Osteoblast (primary cell): ENCODE data around the gene TECPR2. TPM values are rescaled to one million over a fixed set of nuclear protein-coding genes. Genes with fewer than 3 reads are reported as not detected.

ENCODE experiments used
- DNase-seq: peaks from one replicate; pipeline ENCODE4 v3.0.0; 2011; ENCODE audit warnings: low spot score, mixed read lengths; ENCODE audit not compliant: insufficient read length; ENCODE audit errors: missing footprints
- H2AFZ ChIP-seq: 2 replicates; pipeline ENCODE4 v1.6.0; 2011; ENCODE audit warnings: mild to moderate bottlenecking, low read length
- H3K27ac ChIP-seq: 2 replicates; pipeline ENCODE4 v1.5.1; 2011; ENCODE audit warnings: mild to moderate bottlenecking, low read depth, low read length, moderate library complexity
- H3K27me3 ChIP-seq: 2 replicates; pipeline ENCODE4 v1.6.0; 2012; ENCODE audit warnings: mild to moderate bottlenecking, control low read depth, inconsistent platforms, low read length, moderate library complexity; ENCODE audit not compliant: insufficient read depth
- H3K36me3 ChIP-seq: 2 replicates; pipeline ENCODE4 v1.5.1; 2011; ENCODE audit warnings: mild to moderate bottlenecking, low read length, control low read depth, moderate library complexity; ENCODE audit not compliant: insufficient read depth
- H3K4me1 ChIP-seq: 2 replicates; pipeline ENCODE4 v1.5.1; 2011; ENCODE audit warnings: mild to moderate bottlenecking, low read length, control low read depth, moderate library complexity; ENCODE audit not compliant: insufficient read depth
- H3K4me2 ChIP-seq: 2 replicates; pipeline ENCODE4 v1.6.0; 2011; ENCODE audit warnings: mild to moderate bottlenecking, low read length; ENCODE audit not compliant: insufficient read depth
- H3K4me3 ChIP-seq: fragments of 200-600 bp; sonication (generic); 3 replicates; pipeline ENCODE4 v1.5.1; 2012; ENCODE audit warnings: mild to moderate bottlenecking, low read length, inconsistent platforms; ENCODE audit not compliant: insufficient read depth
- H3K79me2 ChIP-seq: 2 replicates; pipeline ENCODE4 v1.6.0; 2012; ENCODE audit warnings: mild to moderate bottlenecking, low read length, control low read depth, inconsistent platforms; ENCODE audit not compliant: insufficient read depth
- H3K9me3 ChIP-seq: 2 replicates; pipeline ENCODE4 v1.5.1; 2011; ENCODE audit warnings: low read depth, low read length, control low read depth
- H4K20me1 ChIP-seq: 2 replicates; pipeline ENCODE4 v1.6.0; 2012; ENCODE audit warnings: mild to moderate bottlenecking, low read length, control low read depth; ENCODE audit not compliant: insufficient read depth
- CTCF ChIP-seq: IDR thresholded peaks from 2 replicates; pipeline ENCODE4 v1.5.1; 2011; ENCODE audit warnings: mild to moderate bottlenecking, low read depth, low read length, moderate library complexity; ENCODE audit errors: extremely low read depth
- total RNA-seq: library from RNA; depleted of rRNA; stranded (reverse); fragments of >200 nt; gene quantifications from 2 replicates; pipeline ENCODE4 v1.2.3, GENCODE V29; 2012

The TECPR2 gene
- total RNA-seq, 1 donor: 13.0 TPM

- DNase-seq: peak; percentile 82
- TF ChIP-seq CTCF: no peak
- Histone ChIP-seq H3K27ac (no peak overlapping the region), H3K79me2 (peaks cover 6% of the 10 kb centered on the region), H3K36me3 (peaks cover 7% of the 10 kb centered on the region), H3K4me1 (peaks cover 16% of the 10 kb centered on the region), H4K20me1 (no peaks in the 10 kb centered on the region), H2AFZ (no peak overlapping the region), H3K4me3 (no peak overlapping the region), H3K27me3 (no peaks in the 10 kb centered on the region), H3K9me3 (no peaks in the 10 kb centered on the region), H3K4me2 (no peak overlapping the region)
Observed at GRCh38 chr14:102504328-102504999, 141.7 kb downstream of the TECPR2 start.

GRCh38 chr14:102505000-102505619 is 142.4 kb downstream of the TECPR2 start:
- H4K20me1 ChIP-seq: no peaks in the 10 kb centered on the region
- TF ChIP-seq CTCF: no peak
- peaks cover 7% of the 10 kb centered on the region for H3K36me3 ChIP-seq
- no peak overlapping the region for H3K4me2 ChIP-seq
- DNase-seq: peak; percentile 91
- H2AFZ ChIP-seq: no peak overlapping the region
- peaks cover 6% of the 10 kb centered on the region for H3K79me2 ChIP-seq
- H3K27ac ChIP-seq: no peak overlapping the region
- H3K4me3 ChIP-seq: no peak overlapping the region
- no peaks in the 10 kb centered on the region for H3K27me3 ChIP-seq
- no peaks in the 10 kb centered on the region for H3K9me3 ChIP-seq
- H3K4me1 ChIP-seq: peaks cover 17% of the 10 kb centered on the region

DNA sequence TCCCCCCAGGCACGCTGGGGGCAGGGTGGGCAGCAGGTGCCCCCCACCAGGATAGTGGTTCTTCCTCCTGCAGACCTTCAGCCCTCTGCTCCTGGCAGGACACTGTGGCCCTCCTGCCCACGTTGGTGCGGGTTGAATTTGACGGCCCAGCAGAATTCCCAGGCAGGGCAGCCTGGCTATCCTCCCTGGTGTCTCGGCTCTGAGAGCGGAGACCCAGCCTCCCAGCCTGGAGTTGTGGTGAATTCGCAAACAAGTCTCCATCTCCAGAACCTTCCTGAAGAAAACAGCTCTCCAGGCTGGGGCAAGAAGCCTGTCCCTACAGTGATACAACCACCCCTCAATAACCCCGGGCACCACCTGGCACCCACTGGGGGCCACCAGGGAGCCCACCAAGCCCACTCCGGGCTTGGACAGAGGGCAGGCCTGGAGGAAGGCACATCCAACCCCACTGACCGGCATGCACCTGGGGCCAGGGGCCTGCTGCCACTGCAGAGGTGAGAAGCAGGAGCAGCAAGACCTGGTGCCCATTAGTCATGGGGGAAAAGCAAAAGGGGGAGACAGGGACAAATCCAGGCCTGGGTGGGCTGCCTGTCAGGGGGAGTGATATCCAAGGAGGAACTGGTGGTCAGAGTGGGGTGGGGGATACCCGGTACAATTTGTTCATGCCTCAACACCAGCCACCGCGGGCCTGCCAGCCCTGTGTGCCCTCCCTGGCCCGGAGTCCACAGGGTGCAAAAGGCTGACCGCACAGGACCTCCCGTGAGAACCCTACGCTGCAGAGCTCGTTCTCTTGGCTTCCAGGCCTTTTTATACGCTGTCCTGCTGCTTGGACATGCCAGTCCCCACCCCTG is 143.3 kb downstream of the TECPR2 start:
- no peak overlapping the region for H2AFZ ChIP-seq
- TF ChIP-seq CTCF: no peak
- H3K27ac ChIP-seq: no peak overlapping the region
- H3K27me3 ChIP-seq: no peaks in the 10 kb centered on the region
- H3K4me2 ChIP-seq: no peak overlapping the region
- no peak overlapping the region for H3K4me3 ChIP-seq
- H3K4me1 ChIP-seq: peaks cover 12% of the 10 kb centered on the region
- no peaks in the 10 kb centered on the region for H3K9me3 ChIP-seq
- peaks cover 4% of the 10 kb centered on the region for H3K36me3 ChIP-seq
- H4K20me1 ChIP-seq: no peaks in the 10 kb centered on the region
- peaks cover 6% of the 10 kb centered on the region for H3K79me2 ChIP-seq
- peak; percentile 90 for DNase-seq

DNA sequence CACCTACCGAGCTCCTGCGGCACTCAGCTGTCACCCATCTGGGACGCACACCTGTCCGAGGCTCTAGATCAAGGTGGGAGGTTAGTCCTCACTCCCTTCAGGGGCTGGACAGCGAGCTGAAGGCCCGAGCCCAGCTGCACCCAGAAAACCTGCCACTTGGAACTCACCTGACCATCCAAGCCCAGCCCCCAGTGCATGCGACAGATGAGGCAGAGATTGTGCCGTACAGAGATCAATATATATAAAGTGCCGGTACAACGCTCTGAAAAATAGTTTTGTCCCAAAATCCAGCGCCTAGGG is 143.8 kb downstream of the TECPR2 start:
- no peak overlapping the region for H3K4me3 ChIP-seq
- no peak overlapping the region for H2AFZ ChIP-seq
- H3K36me3 ChIP-seq: peaks cover 4% of the 10 kb centered on the region
- no peaks in the 10 kb centered on the region for H3K27me3 ChIP-seq
- no peak overlapping the region for H3K27ac ChIP-seq
- no peak for TF ChIP-seq CTCF
- H3K4me1 ChIP-seq: peaks cover 12% of the 10 kb centered on the region
- peaks cover 6% of the 10 kb centered on the region for H3K79me2 ChIP-seq
- no peak overlapping the region for H3K4me2 ChIP-seq
- H3K9me3 ChIP-seq: no peaks in the 10 kb centered on the region
- DNase-seq: peak; percentile 90
- H4K20me1 ChIP-seq: no peaks in the 10 kb centered on the region
